AG04450 (cell line): ENCODE results near the gene EXOC4. TPM values are rescaled to one million over a fixed set of nuclear protein-coding genes. Genes with fewer than 3 reads are reported as not detected.

Source experiments
- CTCF ChIA-PET: fragments of 300-600, 350-600 bp; formaldehyde crosslinking; extraction: SDS; loops from one replicate; lab custom pipeline; 2022; ENCODE audit warnings: antibody characterized with exemption, inconsistent platforms; lab: Charles Lee
- POLR2A ChIA-PET: fragments of 350-600 bp; formaldehyde crosslinking; extraction: SDS; loops from one replicate; lab custom pipeline; 2021; ENCODE audit warnings: antibody characterized with exemption, inconsistent platforms; lab: Yijun Ruan, JAX
- DNase-seq: peaks from one replicate; pipeline ENCODE4 v3.0.0-alpha.2; 2011; ENCODE audit warnings: low read depth, low spot score
- H3K27ac ChIP-seq: one replicate; pipeline ENCODE4 v1.5.1; 2012; ENCODE audit warnings: low read depth, low read length, control low read depth
- H3K27me3 ChIP-seq: one replicate; pipeline ENCODE4 v1.6.0; 2012; ENCODE audit warnings: low read length; ENCODE audit not compliant: control insufficient read depth, insufficient read depth
- H3K4me3 ChIP-seq: 2 replicates; pipeline ENCODE4 v1.5.1; 2011; ENCODE audit warnings: mild to moderate bottlenecking, low read depth, low read length, control low read depth
- H3K9me3 ChIP-seq: 2 replicates; pipeline ENCODE4 v1.5.1; 2012; ENCODE audit warnings: low read length; ENCODE audit not compliant: control insufficient read depth, insufficient read depth
- CTCF ChIP-seq: IDR thresholded peaks from 2 replicates; pipeline ENCODE4 v1.5.1; 2011; ENCODE audit warnings: low read depth, low read length, control low read depth, inconsistent platforms
- polyA plus RNA-seq: library from polyadenylated mRNA; depleted of rRNA; stranded (reverse); fragments of >200 nt; gene quantifications from 2 replicates; pipeline ENCODE4 v1.2.3, GENCODE V29; 2011

The EXOC4 gene
- polyA plus RNA-seq, 1 experiment: 73.5 TPM

DNA sequence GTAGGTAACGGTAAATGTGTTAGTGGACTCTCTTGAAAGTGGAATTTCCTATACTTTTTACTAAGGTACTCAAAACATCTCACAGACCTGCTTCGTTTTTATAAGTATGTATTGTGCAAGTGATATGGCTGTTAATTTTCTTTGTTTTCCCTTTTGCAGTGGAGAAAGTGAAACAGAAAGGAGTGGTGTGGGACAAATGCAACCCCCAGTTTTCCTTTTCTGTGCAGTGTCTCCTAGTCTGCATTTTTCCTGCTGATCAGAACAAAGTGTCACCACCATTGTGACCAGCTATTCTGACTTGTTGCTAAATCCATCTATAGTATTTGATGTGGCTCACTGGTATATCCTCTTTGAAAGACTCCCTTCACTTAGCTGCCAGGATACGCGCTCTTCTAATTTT is 410.0 kb downstream of the EXOC4 start:
- H3K9me3 ChIP-seq: no peaks in the 10 kb centered on the region
- no peak for TF ChIP-seq CTCF
- H3K27ac ChIP-seq: no peak overlapping the region
- H3K27me3 ChIP-seq: no peaks in the 10 kb centered on the region
- no peak for DNase-seq
- no peak overlapping the region for H3K4me3 ChIP-seq
- ChIA-PET POLR2A (no interaction called here), CTCF (no interaction called here)

- H3K27ac ChIP-seq: no peak overlapping the region
- no peaks in the 10 kb centered on the region for H3K9me3 ChIP-seq
- no peaks in the 10 kb centered on the region for H3K27me3 ChIP-seq
- no peak for DNase-seq
- H3K4me3 ChIP-seq: no peak overlapping the region
- TF ChIP-seq CTCF: no peak
- POLR2A ChIA-PET: no interaction called here
- CTCF ChIA-PET: no interaction called here
Observed at GRCh38 chr7:133664528-133664927, 411.6 kb downstream of the EXOC4 start.

- Histone ChIP-seq H3K4me3 (no peak overlapping the region), H3K9me3 (no peaks in the 10 kb centered on the region), H3K27ac (no peak overlapping the region), H3K27me3 (no peaks in the 10 kb centered on the region)
- DNase-seq: no peak
- TF ChIP-seq CTCF: no peak
- POLR2A ChIA-PET: no interaction called here
- CTCF ChIA-PET: interaction anchor here (0.9 kb wide), 1 partner anchor 19 kb away, joined by 3 read pairs; no protein-coding TSS in a partner anchor
Observed at GRCh38 chr7:133668296-133669060, 415.6 kb downstream of the EXOC4 start.

DNA sequence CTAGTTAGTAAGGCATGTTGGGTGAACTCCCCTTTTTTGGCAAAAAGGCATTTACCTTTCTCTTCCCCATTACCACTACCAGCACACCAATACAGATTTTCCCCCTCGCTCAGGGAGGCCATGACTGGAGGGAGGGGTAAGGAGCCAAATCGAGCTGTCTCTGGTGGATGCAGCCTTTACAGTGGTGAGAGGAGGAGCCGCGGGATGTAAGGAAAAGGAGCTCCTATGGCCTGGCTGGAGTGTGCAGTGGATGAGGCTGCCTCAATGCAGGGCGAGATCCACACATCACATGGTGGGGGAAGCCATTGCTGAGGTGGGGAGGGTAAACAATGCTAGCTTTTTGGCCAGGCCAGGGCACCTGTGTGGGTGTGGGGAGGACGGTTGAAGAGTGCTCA is 416.2 kb downstream of the EXOC4 start:
- ChIA-PET POLR2A (no interaction called here), CTCF (interaction anchor here (0.9 kb wide), 1 partner anchor 19 kb away, joined by 3 read pairs; no protein-coding TSS in a partner anchor)
- Histone ChIP-seq H3K4me3 (no peak overlapping the region), H3K9me3 (no peaks in the 10 kb centered on the region), H3K27ac (no peak overlapping the region), H3K27me3 (no peaks in the 10 kb centered on the region)
- TF ChIP-seq CTCF: no peak
- no peak for DNase-seq

DNA sequence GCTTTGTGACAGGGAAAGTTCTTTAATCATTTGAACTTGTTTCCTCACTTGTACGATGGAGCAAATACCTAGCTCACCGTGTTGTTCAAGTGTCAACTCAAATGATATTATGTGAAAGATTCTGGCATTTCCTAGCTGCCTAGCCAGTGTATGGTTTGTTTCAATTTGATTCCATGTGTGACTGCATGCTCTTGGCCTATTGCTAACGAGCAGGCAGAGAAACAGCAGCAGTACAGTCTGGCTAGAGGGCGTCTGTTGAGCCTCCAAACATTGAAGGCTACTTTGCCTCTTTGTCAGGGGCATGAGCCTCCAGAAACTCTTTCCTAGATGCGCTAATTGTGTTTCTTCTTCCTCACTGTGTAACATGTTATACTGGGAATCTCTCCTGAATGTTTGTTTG is 417.4 kb downstream of the EXOC4 start:
- POLR2A ChIA-PET: no interaction called here
- CTCF ChIA-PET: no interaction called here
- H3K4me3 ChIP-seq: no peak overlapping the region
- H3K27me3 ChIP-seq: no peaks in the 10 kb centered on the region
- DNase-seq: no peak
- H3K9me3 ChIP-seq: no peaks in the 10 kb centered on the region
- no peak for TF ChIP-seq CTCF
- H3K27ac ChIP-seq: no peak overlapping the region
